SK-N-SH treated with all-trans-retinoic acid at 6 μM for 48 hours (cell line): ENCODE measurements around the gene CASP3.
A peak's percentile ranks its signal among the peaks of the same experiment; 100 is the strongest.

Experiments
- ATAC-seq: fragments of 200-7000 bp; cut with Tn5 transposase; 3 replicates; pipeline ENCODE4 v1.9.1; 2020; ENCODE audit warnings: mild to moderate bottlenecking, moderate library complexity
- ARNTL ChIP-seq: fragments of 450-650 bp; formaldehyde crosslinking; IDR thresholded peaks from 2 replicates; pipeline ENCODE4 v1.5.0; 2020; ENCODE audit warnings: low read depth, mild to moderate bottlenecking, moderate library complexity, borderline replicate concordance
- BACH2 ChIP-seq: fragments of 250-450 bp; sonication (Bioruptor Pico); IDR thresholded peaks from 2 replicates; pipeline ENCODE4 v1.9.0; 2021; ENCODE audit warnings: mild to moderate bottlenecking, borderline replicate concordance
- CREB5 ChIP-seq: fragments of 250-450 bp; sonication (Bioruptor Pico); IDR thresholded peaks from 2 replicates; pipeline ENCODE4 v1.5.1; 2020; ENCODE audit warnings: low read depth, mild to moderate bottlenecking, moderate library complexity
- CSDC2 ChIP-seq: fragments of 250-450 bp; sonication (Bioruptor Pico); IDR thresholded peaks from 2 replicates; pipeline ENCODE4 v1.5.0; 2020; ENCODE audit warnings: mild to moderate bottlenecking, moderate library complexity
- ESRRG ChIP-seq: fragments of 250-450 bp; sonication (Bioruptor Pico); IDR thresholded peaks from 2 replicates; pipeline ENCODE4 v1.6.1; 2021; ENCODE audit warnings: mild to moderate bottlenecking
- GLIS3 ChIP-seq: fragments of 250-450 bp; sonication (Bioruptor Pico); IDR thresholded peaks from 2 replicates; pipeline ENCODE4 v1.5.0; 2020; ENCODE audit warnings: mild to moderate bottlenecking, moderate library complexity
- OSR1 ChIP-seq: fragments of 250-450 bp; sonication (Bioruptor Pico); IDR thresholded peaks from 2 replicates; pipeline ENCODE4 v1.8.0; 2022; ENCODE audit warnings: moderate library complexity, mild to moderate bottlenecking, inconsistent platforms
- PPARA ChIP-seq: fragments of 250-450 bp; sonication (Bioruptor Pico); IDR thresholded peaks from 2 replicates; pipeline ENCODE4 v1.5.0; 2020; ENCODE audit warnings: mild to moderate bottlenecking, borderline replicate concordance
- RARB ChIP-seq: fragments of 250-450 bp; sonication (Bioruptor Pico); IDR thresholded peaks from 2 replicates; pipeline ENCODE4 v1.8.0; 2021; ENCODE audit warnings: mild to moderate bottlenecking, moderate library complexity
- SNAI2 ChIP-seq: fragments of 250-450 bp; sonication (Bioruptor Pico); IDR thresholded peaks from 2 replicates; pipeline ENCODE4 v1.5.0; 2020; ENCODE audit warnings: mild to moderate bottlenecking, moderate library complexity
- TOX ChIP-seq: fragments of 250-450 bp; sonication (Bioruptor Pico); IDR thresholded peaks from 2 replicates; pipeline ENCODE4 v1.8.0; 2021; ENCODE audit warnings: mild to moderate bottlenecking, moderate library complexity, borderline replicate concordance
- ZC3H10 ChIP-seq: fragments of 250-450 bp; sonication (Bioruptor Pico); IDR thresholded peaks from 2 replicates; pipeline ENCODE4 v1.5.1; 2021; ENCODE audit warnings: mild to moderate bottlenecking, moderate library complexity
- ZFP3 ChIP-seq: fragments of 250-450 bp; sonication (Bioruptor Pico); IDR thresholded peaks from 2 replicates; pipeline ENCODE4 v1.5.0; 2020; ENCODE audit warnings: mild to moderate bottlenecking, moderate library complexity
- ZFP30 ChIP-seq: fragments of 450-650 bp; formaldehyde crosslinking; IDR thresholded peaks from 2 replicates; pipeline ENCODE4 v1.5.0; 2022; ENCODE audit warnings: mild to moderate bottlenecking, moderate library complexity
- ZNF565 ChIP-seq: fragments of 450-650 bp; formaldehyde crosslinking; conservative IDR thresholded peaks from 2 replicates; pipeline ENCODE4 v1.5.0; 2020; ENCODE audit warnings: low read depth, mild to moderate bottlenecking, moderate library complexity
- ZNF70 ChIP-seq: fragments of 450-650 bp; formaldehyde crosslinking; IDR thresholded peaks from 2 replicates; pipeline ENCODE4 v1.5.0; 2020; ENCODE audit warnings: mild to moderate bottlenecking, moderate library complexity
- ZNF8 ChIP-seq: fragments of 450-650 bp; formaldehyde crosslinking; IDR thresholded peaks from 2 replicates; pipeline ENCODE4 v1.5.0; 2020; ENCODE audit warnings: mild to moderate bottlenecking, moderate library complexity
- TF ChIP-seq, protein P1 (sequence below): fragments of 250-450 bp; sonication (Bioruptor Pico); IDR thresholded peaks from 2 replicates; pipeline ENCODE4 v1.8.0; 2021; ENCODE audit warnings: low read depth, mild to moderate bottlenecking, moderate library complexity, borderline replicate concordance
- TF ChIP-seq, protein P2 (sequence below): fragments of 250-450 bp; sonication (Bioruptor Pico); IDR thresholded peaks from 2 replicates; pipeline ENCODE4 v1.5.0; 2020; ENCODE audit warnings: mild to moderate bottlenecking, moderate library complexity
- TF ChIP-seq, protein P3 (sequence below): fragments of 250-450 bp; sonication (Bioruptor Pico); IDR thresholded peaks from 2 replicates; pipeline ENCODE4 v1.5.1; 2021; ENCODE audit warnings: mild to moderate bottlenecking, moderate library complexity
- TF ChIP-seq, protein P4 (sequence below): fragments of 250-450 bp; sonication (Bioruptor Pico); IDR thresholded peaks from 2 replicates; pipeline ENCODE4 v1.8.0; 2020; ENCODE audit warnings: mild to moderate bottlenecking, moderate library complexity, borderline replicate concordance

The CASP3 gene

GRCh38 chr4:184693056-184693455, 43.8 kb upstream of the CASP3 start (continued):
- TF ChIP-seq, protein P1, sequence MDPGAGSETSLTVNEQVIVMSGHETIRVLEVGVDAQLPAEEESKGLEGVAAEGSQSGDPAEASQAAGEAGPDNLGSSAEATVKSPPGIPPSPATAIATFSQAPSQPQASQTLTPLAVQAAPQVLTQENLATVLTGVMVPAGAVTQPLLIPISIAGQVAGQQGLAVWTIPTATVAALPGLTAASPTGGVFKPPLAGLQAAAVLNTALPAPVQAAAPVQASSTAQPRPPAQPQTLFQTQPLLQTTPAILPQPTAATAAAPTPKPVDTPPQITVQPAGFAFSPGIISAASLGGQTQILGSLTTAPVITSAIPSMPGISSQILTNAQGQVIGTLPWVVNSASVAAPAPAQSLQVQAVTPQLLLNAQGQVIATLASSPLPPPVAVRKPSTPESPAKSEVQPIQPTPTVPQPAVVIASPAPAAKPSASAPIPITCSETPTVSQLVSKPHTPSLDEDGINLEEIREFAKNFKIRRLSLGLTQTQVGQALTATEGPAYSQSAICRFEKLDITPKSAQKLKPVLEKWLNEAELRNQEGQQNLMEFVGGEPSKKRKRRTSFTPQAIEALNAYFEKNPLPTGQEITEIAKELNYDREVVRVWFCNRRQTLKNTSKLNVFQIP (CRISPR knock-in tag): no peak
- no peak for TF ChIP-seq CREB5 (CRISPR knock-in tag)
- TF ChIP-seq, protein P2, sequence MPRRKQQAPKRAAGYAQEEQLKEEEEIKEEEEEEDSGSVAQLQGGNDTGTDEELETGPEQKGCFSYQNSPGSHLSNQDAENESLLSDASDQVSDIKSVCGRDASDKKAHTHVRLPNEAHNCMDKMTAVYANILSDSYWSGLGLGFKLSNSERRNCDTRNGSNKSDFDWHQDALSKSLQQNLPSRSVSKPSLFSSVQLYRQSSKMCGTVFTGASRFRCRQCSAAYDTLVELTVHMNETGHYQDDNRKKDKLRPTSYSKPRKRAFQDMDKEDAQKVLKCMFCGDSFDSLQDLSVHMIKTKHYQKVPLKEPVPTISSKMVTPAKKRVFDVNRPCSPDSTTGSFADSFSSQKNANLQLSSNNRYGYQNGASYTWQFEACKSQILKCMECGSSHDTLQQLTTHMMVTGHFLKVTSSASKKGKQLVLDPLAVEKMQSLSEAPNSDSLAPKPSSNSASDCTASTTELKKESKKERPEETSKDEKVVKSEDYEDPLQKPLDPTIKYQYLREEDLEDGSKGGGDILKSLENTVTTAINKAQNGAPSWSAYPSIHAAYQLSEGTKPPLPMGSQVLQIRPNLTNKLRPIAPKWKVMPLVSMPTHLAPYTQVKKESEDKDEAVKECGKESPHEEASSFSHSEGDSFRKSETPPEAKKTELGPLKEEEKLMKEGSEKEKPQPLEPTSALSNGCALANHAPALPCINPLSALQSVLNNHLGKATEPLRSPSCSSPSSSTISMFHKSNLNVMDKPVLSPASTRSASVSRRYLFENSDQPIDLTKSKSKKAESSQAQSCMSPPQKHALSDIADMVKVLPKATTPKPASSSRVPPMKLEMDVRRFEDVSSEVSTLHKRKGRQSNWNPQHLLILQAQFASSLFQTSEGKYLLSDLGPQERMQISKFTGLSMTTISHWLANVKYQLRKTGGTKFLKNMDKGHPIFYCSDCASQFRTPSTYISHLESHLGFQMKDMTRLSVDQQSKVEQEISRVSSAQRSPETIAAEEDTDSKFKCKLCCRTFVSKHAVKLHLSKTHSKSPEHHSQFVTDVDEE: no peak
- TF ChIP-seq TOX: no peak
- TF ChIP-seq ZNF565 (CRISPR knock-in tag): no peak

DNA sequence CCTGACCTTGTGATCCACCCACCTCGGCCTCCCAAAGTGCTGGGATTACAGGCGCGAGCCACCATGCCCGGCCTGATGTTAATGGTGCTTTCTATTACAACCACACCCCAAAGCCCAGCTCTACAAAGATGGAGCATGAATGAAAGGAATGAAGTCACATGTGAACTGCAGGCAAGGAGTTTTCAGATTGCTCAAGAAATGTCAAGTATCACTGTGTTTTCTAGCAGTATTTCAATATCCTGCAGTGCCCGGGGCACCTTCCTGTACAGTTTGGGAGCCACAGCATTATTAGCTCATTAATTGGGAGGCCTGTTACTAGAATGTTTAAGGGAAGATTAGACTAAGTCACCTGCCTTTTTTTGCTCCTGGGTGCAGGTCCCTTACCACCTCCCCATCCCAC, 40.4 kb upstream of the CASP3 start:
- TF ChIP-seq ZFP30 (no peak), RARB (no peak)
- ATAC-seq: no peak

DNA sequence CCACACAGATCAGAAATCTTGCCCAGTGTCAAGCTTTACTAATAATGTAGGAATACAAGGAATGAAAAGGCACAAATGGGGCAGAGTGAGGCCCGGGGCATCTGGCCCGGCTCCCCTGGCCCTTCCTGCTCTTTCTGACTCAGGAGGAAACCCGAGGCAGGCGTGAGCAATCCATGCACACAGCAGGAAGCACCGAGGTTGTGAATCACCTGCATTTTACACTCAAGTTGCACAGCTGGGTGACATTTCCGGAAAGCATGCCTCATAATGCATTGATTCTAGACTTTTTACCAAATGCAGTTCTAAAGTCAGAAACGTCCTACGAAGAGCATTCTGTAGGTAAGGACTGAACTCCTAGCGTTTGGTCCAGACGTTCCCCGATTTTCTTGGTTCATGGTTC, 39.2 kb upstream of the CASP3 start:
- ATAC-seq: peak; percentile 97
- TF ChIP-seq TOX (no peak), ZNF8 (CRISPR knock-in tag) (no peak), OSR1 (CRISPR knock-in tag) (no peak), PPARA (no peak), ZFP3 (CRISPR knock-in tag) (no peak), ARNTL (CRISPR knock-in tag) (no peak), BACH2 (no peak), CSDC2 (CRISPR knock-in tag) (no peak), ZC3H10 (CRISPR knock-in tag) (no peak), SNAI2 (CRISPR knock-in tag) (no peak), ESRRG (CRISPR knock-in tag) (no peak), RARB (no peak), ZFP30 (no peak), CREB5 (CRISPR knock-in tag) (no peak), ZNF70 (CRISPR knock-in tag) (no peak), GLIS3 (CRISPR knock-in tag) (no peak)
- TF ChIP-seq, protein P2: no peak
- TF ChIP-seq, protein P3, sequence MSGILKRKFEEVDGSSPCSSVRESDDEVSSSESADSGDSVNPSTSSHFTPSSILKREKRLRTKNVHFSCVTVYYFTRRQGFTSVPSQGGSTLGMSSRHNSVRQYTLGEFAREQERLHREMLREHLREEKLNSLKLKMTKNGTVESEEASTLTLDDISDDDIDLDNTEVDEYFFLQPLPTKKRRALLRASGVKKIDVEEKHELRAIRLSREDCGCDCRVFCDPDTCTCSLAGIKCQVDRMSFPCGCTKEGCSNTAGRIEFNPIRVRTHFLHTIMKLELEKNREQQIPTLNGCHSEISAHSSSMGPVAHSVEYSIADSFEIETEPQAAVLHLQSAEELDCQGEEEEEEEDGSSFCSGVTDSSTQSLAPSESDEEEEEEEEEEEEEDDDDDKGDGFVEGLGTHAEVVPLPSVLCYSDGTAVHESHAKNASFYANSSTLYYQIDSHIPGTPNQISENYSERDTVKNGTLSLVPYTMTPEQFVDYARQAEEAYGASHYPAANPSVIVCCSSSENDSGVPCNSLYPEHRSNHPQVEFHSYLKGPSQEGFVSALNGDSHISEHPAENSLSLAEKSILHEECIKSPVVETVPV (CRISPR knock-in tag): no peak
- TF ChIP-seq, protein P1 (CRISPR knock-in tag): no peak
- TF ChIP-seq, protein P4, sequence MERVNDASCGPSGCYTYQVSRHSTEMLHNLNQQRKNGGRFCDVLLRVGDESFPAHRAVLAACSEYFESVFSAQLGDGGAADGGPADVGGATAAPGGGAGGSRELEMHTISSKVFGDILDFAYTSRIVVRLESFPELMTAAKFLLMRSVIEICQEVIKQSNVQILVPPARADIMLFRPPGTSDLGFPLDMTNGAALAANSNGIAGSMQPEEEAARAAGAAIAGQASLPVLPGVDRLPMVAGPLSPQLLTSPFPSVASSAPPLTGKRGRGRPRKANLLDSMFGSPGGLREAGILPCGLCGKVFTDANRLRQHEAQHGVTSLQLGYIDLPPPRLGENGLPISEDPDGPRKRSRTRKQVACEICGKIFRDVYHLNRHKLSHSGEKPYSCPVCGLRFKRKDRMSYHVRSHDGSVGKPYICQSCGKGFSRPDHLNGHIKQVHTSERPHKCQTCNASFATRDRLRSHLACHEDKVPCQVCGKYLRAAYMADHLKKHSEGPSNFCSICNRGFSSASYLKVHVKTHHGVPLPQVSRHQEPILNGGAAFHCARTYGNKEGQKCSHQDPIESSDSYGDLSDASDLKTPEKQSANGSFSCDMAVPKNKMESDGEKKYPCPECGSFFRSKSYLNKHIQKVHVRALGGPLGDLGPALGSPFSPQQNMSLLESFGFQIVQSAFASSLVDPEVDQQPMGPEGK: no peak
